SH-SY5Y (cell line): Measurements from ENCODE around the gene TOB1.

Experiments used
- GATA2 ChIP-seq: IDR thresholded peaks from 2 replicates; pipeline ENCODE4 v1.6.1; 2011; ENCODE audit warnings: mild to moderate bottlenecking, low read depth, low read length
- GATA3 ChIP-seq: IDR thresholded peaks from 2 replicates; pipeline ENCODE4 v1.6.1; 2011; ENCODE audit warnings: low read depth, mild to moderate bottlenecking, low read length, moderate library complexity

DNA sequence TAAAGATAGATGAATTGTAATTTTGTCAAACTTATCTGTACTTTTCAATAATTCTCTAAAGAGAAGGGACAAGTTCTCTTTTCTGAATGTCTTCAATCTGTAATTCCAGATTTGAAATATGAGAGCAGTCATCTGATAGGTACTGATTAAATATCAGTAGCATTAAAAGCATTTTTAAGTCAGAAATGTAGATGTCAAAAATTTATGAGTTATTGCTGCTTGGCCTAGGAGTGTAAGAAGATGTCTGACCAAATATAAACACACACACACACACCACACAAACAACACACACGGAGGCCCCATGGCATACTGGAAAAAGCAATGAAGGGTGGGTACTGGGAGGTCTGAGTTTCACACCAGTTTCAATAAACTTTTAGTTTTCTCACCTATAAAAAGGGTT lies 2.4 kb upstream of the TOB1 start:
- TF ChIP-seq GATA2 (no peak), GATA3 (no peak)
